ENCODE results near the gene CARMIL1.

The CARMIL1 gene

DNA sequence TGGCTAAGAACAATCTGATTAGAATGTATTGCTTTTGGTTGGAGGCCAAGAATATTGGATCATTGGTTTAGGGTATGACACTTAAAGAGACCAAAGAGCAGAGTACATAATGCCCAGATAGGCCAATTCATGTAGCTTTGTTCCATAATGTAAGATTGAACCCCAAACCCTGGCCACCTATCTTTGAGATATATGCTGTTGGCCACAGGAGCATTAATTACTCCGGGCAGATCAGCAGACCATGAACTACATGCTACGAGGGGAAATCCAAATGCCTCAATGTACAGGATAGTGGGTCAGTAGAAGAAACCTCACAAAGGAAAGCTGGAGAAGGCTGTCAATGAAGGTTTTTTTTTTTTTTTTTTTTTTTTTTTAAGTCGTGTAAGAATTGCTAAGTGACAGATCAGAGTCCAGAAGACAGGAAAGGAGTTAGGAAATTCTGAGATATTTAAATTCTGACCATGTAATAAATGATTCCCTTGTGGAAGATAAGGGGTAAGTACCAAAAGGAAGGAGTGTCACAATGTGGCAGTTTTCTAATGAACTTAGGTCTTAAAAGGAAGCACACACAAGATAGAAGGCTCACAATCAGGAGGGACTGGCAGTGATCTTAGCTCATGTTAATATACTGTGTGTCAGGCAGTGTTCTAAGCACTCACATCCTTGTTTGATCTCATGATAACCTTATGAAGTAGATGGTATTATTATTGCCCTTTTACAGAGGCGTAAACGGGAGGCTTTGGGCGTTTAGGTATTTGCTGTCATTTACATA, 61.4 kb downstream of the CARMIL1 start:
- no peak for DNase-seq

DNA sequence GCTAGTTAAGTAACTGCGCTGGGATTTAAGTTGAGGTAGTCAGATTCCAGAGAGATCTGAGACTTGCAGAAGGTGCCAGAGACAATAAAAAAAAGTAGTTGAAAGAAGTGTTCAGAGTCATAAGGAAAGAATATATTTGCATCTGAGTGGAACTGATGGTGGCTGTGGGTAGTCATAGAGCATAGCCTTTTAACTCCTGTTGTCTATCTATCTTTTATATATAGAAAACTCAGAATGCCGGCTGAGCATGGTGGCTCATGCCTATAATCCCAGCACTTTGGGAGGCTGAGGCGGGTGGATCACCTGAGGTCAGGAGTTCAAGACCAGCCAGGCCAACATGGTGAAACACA, 62.0 kb downstream of the CARMIL1 start:
- no peak for DNase-seq

DNA sequence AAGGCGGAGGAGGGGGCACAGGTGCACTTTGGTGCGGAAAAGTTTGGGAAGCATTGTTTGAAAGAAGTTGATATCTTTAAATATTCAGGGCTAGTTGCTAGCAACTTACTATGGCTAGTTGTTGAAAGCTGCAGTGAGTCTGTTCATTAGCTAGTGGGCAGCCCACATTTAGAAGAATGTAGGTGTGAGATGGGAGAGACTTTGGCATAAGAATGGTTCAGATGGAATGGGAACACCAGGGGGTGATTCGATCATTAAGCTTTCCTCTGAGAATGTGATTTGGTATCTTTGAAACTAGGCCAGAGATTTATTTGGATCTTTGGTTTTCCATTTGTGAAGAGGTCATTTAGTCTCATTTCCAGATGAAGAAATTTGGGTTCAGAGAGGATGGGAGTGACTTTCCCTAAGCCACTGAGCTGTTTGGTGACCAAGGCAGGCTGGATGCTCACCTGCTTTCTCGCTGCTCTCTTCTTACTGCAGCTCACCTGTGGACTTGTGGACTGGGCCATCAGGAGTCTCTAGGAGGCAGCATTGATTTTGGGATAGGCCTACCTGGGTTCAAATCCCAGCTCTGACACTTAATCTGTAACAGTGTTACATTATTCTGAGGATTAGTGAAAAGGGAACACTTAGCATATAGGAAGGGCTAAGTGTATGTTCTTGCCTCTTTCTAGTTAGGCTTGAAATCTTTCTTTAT, 62.9 kb downstream of the CARMIL1 start:
- DNase-seq, result no peak

DNA sequence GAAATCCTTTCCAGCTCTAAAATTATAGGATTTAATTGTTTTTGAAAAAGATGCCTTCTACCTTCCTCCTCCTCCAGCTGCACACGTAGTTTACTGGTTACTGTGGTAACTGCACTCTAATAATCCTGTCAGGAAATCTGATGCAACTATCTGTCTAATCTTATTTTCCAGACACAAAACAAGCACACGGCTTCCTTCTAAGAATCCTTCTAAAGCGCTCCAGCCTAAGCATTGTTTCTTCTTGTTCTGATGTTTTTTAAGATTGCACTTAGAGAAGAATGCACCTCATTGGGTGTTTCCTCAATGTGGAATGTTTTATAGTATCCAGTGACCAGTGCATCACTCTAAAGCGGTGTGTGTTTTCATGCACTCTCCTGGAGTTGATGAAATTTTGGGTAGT, 63.6 kb downstream of the CARMIL1 start:
- peak; percentile 47 for DNase-seq

DNA sequence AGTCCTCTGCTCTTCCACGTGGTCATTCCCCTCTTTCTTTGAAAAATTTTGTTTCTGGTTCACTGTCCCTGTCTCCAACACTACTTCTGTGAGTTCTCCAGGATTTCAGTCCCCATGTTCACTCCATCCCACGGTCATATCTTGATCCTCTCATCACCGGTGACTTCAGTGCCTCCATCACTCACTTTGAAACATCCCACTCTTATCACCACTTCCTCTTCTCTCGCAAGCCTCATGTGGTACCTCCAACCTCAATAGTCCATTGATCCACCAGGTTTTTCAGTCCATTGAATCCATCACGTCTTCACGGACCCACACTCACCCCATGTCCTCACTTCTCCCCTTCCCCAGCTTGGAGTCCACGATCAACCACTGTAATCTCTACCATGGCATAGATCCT, 64.8 kb downstream of the CARMIL1 start:
- DNase-seq, result no peak

DNA sequence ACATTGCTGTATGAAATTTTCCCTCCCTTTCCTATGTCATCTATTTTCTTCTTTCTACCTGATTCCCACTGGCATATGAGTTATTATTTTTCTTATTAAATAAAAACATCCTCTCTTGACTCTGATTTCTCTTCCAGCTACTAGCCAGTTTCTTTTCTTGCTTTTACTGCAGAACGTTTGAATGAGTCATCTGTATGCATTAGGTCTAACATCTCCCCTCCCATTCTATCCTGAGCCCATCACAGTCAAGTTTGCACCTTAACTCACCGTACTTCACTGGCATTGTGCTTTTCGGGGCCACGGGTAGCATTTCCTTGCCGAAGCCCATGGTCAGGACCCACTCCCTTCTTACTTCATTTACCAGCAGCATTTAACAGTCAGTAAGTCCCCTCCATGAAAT, 65.7 kb downstream of the CARMIL1 start:
- no peak for DNase-seq

DNA sequence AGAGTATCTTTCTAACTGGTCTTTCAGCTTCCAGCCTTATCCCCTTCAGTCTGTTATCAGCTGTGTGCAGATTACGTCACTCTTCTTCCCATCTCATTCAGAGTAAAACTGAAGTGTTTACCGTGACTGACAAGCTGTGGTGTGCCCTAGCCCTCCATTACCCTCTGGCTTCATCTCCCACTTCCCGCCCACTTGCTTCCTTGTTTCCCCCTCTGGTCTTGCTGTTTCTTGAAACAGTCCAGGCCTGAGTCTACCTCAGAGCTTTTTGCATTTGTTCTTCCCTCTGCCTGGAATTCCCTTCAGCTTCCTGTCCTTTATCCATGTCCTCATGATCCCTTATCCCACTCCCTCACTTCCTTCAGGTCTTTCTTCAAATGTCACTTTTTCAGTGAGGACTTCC, 66.9 kb downstream of the CARMIL1 start:
- DNase-seq, result no peak

DNA sequence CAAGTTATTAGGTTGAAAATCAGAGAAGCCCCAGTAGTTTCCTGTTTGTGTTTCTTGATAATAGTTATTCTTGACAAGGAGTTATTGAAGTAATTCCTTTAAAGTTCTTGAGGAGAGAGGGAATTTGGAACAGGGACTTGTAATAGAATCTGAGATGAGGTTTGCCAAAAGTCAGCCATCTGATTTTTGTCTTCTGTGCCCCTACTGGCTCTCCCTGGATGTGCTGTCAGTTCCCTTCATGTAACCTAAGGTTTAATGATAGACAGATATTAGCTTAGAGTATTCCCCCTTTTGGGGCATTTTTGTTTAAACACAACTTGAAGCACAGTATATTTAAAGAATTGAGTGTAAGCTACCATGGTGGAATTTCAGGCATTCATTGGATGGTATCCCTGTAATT, 71.4 kb downstream of the CARMIL1 start:
- no peak for DNase-seq

DNA sequence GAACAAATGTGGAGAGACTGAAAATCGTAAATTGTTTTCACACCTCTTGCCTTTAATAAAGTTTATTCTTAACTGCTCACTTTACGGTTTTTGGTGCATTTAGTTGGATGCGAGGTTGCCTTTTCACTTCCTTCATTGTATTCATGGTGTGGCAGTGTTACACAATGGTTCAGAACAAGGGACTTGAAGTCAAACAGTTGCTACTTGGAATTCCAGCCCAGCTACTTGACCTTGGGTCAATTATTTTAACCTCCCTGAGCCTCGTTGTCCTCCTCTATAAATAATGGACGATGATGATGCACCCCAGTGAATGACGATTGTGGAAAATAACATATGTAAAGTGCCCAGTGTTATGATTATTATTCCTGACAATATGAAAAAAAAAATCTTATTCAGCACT, 72.3 kb downstream of the CARMIL1 start:
- DNase-seq, result no peak

DNA sequence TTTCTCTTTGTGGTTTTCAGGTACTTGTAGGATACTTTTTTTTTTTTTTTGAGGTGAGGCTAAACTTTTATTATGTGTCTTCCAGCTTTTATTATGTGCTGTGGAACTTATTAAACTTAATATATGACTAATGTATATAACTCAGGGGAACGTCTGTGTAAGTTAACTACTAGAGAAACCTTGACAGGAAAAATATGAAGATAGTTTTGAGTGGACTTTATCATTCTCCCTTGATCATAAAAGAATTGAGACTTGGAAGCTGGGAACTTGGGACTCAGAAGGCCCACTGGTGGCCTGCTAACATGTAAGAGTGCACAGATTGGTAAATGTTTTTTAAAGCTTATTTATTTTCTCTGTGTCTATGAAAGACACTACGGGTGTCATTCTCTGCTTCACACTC, 73.1 kb downstream of the CARMIL1 start:
- no peak for DNase-seq

DNA sequence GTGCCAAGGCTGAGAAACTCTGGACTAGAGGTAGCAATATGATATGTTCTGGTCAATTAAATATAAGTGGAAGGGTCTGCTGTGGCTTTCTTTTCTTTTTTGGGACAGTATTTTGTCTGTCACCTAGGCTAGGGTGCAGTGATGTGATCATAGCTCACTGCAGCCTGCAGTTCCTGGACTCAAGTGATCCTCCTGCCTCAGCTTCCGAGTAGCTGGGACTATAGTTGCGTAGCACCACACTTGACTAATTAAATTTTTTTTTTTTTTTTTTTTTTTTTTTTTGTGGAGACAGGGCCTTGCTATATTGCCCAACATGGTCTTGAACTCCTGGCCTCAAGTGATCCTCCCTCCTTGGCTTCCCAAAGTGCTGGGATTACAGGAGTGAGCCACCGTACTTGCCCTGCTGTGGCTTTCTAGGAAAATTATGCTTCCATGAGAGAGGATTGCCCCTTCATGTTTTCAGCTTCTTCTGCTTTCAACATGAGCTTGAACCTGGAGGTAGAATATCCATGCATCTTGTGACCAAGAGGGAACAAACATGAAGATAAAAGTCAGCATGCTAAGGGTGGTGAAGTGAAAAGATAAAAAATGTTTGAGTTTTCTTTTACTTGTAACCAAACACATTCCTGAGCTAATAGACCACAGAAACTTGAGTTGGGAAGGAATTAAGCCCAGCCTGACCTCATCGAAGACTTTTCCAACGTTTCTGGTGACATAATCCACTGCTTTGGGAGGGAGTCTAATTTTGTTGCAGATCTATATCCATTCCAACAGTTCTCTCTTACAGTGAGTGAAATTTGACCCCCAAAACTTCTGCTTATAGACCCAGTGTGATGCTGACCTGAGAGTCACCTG, 75.1 kb downstream of the CARMIL1 start:
- peak; percentile 69 for DNase-seq

DNA sequence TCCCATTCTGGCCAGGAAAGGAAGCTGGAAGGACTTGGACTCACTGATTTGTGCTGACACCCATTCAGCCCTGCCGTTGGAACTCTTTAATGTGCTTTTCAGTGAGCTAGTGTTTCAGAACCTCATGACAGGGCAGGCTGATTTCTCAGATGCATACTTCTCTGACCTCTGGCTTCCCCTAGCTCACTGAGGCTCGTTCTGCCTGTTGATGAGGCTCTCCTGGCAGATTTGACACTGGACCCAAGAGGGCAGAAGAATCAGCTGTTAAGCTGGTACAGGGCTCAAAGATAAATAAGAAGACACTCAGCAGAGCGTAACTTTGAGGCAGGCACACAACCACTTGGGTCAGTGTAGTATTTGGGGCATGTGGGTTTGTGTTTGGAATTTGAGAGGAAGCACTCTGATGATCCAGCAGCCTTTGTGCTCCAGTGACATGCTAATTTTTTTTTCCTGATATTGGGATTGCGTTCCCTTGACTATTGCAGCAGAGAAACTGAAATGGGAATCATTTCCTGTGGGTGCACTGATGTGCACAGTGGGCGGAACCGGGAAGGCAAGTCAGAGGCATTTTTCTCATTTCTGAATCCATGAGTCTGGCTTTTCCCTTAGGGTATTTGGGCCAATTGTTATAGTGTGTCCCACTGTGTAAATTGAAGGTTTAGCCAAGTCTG, 80.2 kb downstream of the CARMIL1 start:
- DNase-seq, result peak; percentile 88

DNA sequence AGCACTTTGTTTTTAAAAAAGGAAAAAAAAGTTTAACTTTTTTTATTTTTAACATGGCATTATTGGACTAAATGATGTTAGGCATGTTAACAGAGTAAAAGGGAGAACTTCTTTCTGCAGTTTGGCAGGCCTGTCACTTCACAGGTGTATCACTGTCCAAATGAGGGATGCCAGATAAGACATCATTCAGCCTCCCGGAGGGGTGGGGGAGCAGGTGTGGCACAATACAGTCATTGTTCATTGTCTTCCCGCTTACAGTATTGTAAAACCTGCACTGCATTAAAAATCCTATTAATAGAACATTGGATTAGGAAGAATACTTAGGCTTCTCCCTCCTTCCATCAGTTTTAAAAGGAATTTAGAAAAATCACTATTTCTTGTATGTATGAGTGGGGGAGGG, 80.7 kb downstream of the CARMIL1 start:
- DNase-seq, result no peak

DNA sequence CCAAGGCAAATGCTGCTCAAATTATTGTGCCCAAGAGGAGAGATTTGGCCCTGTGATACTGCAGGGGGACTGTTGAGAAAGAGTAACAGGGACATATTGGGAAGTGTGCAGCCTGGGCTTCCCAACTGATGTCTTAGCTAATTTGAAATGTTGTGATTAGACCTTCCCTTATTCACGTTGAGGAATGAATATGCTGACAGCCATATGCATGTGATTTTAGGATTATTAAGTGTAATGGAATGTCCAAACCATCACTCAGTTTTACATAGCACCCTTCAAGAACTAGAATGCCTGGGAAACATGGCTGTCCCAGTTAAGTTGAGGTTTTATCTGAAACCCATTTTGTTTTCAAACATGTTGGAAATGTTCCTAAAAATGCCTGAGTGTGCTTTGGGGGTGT, 81.4 kb downstream of the CARMIL1 start:
- peak; percentile 94 for DNase-seq

DNA sequence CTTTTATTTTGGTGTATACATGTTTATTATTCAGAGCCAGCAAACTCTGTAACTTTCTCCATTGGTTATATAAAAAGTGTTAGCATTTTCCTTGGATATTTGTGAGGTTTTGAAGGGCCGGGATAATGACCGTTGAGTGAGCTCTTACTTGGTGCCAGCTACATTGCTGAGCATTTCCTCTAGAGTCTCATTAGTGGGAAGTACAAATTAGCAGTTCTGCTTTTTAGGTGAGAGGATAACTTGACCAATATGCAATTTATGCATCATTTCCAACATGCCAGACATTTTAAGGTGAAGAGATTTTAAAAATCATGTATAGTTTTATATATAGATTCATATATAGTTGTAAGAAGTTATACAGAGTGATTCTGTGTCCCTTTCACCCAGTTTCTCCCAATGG, 84.3 kb downstream of the CARMIL1 start:
- no peak for DNase-seq

DNA sequence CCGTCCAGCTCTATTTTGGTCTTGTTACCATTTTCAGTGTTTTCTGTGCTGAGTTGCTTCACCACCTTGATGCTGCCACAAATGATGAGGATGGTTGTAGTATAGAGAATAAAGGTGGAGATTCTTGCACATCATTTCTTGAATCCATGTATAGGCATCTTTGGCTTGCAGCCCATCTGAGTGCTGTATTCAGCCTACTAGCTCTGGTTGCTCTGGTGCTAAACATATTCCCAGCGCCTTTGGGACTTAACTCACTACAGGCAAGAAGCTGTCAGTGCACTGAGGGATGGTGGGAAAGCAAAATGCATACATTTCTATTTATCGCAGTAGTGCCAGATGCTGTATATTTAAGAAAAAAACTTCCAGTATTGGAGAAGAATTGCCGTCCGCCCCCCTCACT, 86.0 kb downstream of the CARMIL1 start:
- DNase-seq, result no peak

DNA sequence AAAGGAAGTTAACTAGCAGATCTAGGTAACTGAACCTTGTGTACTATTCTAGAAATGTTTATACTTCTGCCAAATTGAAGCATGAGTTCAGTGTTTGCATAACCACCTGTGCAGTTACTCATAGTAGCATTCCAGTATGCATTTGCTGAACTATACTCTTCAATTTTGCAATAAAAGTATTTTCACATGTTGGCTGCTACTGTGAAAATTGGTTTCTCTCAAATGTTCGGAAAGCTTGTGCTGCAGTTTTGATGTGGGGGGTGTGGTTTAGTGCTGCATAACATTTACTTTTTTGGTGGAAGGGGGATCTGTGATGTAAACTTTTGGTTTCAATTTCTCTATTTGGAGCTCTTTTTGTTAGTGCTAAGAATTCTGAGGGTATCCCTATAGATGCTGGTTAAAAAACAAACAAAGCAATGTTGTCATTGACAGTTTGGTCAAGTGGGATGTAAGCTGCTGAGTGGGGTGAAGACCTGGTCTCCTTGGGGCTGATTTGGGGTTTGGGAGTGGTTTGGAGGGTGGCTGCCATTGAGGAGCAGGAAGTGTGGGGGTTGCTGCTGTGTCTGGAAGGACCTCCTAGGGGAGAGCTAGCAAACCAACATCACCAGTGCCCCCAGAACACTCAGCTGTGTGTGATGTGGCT, 87.8 kb downstream of the CARMIL1 start:
- DNase-seq, result no peak

DNA sequence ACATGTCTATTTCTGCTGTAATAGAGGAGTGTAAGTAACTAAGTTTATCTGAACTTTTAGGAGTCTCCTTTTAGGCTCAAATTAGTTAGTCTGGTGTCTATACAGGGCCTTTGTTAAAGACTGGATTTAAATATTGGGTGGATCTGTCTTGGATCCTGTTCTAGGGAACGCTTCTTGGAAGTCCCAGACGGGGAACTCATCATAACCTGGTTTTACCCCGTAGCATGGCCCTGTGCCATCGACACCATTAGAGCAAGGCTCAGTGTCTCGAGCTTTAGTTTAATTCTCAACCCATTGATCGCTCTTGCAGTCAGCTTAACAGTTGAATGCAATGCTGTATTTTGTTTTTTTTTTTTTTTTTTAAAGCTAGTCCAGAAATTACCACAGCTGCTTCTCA, 89.9 kb downstream of the CARMIL1 start:
- no peak for DNase-seq

DNA sequence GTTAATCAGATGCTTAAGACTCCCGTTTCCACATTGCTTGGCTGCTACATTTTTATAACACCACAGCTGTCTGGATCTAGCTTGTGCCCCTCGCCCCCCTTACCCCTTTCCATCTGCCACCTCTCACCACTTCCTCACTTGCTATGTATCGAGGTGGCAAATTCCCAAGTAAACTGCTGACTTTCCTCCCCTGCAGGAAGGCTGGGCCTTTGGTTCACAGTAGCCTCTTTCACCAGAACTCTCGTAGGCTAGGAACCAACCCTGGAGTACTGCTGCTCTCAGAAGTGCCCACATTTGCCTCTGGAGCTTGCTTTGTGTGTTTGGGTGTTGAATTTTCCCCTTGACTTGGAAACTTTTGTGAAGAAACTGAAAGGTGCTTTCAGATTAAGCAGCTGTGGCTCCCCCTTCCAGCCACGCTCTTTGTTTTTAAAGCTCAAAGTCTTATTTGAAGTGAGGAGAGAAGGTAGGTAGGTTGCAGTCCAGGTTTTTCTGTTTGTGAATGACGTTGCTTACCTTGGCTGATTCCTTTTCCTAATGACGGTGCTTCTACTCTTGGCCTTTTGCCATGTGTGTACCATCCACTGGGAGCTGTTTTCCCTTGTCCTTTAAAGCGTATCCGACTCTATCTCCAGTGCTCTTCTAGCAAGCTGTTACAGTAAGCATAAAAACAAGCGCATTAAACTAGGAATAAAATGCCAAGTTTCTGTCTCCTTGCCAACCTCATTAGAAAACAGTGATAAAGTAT, 90.4 kb downstream of the CARMIL1 start:
- no peak for DNase-seq

DNA sequence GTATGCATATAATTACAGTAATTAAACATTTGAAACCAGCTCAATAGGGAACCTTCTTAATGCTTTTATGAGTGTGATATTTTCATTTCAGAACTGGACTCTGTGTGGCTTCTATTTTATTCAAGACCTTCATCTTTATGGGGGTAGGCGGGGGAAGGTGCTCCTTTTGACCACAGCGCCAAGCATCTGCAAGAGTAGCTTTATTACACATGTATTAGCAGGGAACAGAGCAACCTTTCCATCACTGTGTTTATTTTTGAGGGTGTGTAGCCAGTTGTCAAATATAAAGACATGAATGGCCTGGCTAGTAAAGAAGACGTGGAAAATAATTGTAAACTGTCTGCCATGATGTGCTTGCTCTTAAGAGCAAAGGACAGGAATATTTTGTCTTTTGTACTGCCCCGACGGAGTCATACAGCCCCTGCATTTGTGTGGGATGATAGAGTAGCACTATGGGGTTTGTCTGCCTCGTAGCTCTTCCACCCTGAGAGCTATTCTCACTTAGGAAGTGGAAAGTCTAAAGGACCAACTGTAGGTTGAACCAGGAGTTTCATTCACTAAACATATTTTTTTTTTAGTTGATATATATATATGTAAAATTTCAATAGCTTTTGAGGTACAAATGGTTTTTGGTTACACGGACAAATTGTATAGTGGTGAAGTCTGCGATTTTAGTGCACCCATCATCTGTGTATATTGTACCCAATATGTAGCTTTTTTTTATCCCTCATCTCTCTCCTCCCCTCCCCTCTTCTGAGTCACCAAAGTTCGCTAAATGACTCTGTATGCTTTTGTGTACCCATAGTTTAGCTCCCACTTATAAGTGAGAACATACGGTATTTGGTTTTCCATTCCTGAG, 91.2 kb downstream of the CARMIL1 start:
- peak; percentile 18 for DNase-seq

DNA sequence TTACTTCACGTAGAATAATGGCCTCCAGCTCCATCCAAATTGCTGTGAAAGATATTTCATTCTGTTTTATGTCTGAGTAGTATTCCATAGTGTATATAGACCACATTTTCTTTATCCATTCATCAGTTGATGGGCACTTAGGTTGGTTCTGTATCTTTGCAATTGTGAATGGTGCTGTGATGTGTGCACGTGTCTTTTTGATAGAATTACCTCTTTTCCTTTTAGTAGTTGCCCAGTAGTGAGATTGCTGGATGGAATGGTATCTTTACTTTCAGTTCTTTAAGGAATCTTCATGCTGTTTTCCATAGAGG, 91.8 kb downstream of the CARMIL1 start:
- no peak for DNase-seq

Data from fibroblast of skin of right biceps (primary cell).